HT1080 (cell line): ENCODE measurements around the gene AFTPH. TPM values are rescaled to one million over a fixed set of nuclear protein-coding genes. Genes with fewer than 3 reads are reported as not detected.
A peak's percentile ranks its signal among the peaks of the same experiment; 100 is the strongest.

Experiments used
- DNase-seq: peaks from one replicate; pipeline ENCODE4 v3.0.0-alpha.2; 2015; ENCODE audit warnings: low read depth
- polyA plus RNA-seq, 2 experiments: library from polyadenylated mRNA; depleted of rRNA; stranded (reverse); fragments of >200 nt; gene quantifications; 2 replicates each; pipeline ENCODE4 v1.2.3, GENCODE V29; 2015
- total RNA-seq: library from RNA; depleted of rRNA; stranded (reverse); fragments of >200 nt; shearing (Covaris generic); gene quantifications from 2 replicates; pipeline ENCODE4 v1.2.3, GENCODE V29; 2014; rRNA removed

The AFTPH gene
- total RNA-seq, result 12.8 and 15.4 TPM in 2 replicates
- 16.2 and 17.3 TPM in 2 replicates for polyA plus RNA-seq (2015; cell fraction: cytosol; rRNA removed)
- 14.7 and 15.2 TPM in 2 replicates for polyA plus RNA-seq (2015; cell fraction: nucleus; rRNA removed)

GRCh38 chr2:64523666-64524603 lies at the start of gene AFTPH:
Gene AFTPH (plus strand): TSS chr2:64524328. CDS start chr2:64551475, 27,147 bp downstream.
- DNase-seq, result peak; percentile 99

- no peak for DNase-seq
Observed at GRCh38 chr2:64474636-64475035, 49.5 kb upstream of the AFTPH start.

GRCh38 chr2:64477037-64477436 lies 47.1 kb upstream of the AFTPH start:
- DNase-seq, result no peak

- no peak for DNase-seq
Observed at GRCh38 chr2:64477979-64478378, 46.1 kb upstream of the AFTPH start.

GRCh38 chr2:64478502-64479230 lies 45.5 kb upstream of the AFTPH start:
- DNase-seq, result no peak

DNA sequence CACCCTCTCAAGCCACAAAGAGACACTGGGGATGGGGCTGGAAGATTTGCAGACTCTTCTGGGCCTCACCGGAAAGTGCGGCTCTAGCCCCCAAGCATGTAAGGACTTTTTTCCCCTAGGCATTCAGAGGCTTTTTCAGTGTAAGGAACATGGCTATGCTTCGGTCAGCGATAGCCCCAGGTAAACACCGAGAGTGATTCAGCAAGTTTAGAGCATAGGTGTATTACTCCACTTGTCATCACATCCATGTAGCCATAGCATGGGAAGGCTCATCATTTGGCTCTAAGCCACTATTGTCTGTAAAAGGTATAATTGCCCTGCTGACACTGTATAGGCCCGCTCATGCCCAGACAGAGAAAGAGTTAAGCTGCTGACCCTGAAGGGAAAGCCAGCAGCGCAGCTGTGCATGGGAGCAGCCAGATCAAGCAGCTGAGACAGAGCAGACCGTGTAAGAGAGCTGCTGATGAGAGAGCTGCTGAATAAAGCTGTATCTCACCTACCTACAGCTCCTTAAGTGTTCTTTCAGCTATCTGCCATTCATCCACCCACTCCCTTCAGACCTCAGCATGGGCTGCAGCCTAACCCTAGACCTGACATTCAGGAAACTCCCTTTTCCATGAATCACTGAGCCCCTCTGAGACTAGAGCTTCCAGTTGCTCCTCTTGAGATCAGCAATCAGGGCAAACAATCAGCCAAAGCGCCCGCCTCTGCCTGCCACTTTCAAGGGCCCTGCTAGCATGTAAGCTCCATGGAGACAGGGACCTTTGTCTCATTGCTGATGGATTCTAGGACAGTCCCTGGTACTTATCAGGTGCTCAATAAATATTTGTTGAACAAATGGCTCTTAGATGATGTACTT lies 44.6 kb upstream of the AFTPH start:
- DNase-seq, result no peak

DNA sequence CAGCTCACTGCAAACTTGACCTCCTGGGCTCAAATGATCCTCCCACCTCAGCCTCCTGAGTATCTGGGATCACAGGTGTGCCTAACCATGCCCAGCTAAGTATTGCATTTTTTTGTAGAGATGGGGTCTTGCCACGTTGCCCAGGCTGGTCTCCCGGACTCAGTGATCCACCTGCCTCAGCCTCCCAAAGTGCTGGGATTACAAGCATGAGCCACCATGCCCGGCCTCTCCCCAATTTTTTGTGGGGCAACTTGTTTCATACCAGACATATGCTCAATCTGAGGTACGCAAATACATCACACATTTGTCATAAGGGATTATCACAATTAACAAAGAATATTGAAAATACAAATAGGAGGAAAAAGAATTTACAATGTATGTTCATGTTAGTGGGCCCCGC lies 42.5 kb upstream of the AFTPH start:
- no peak for DNase-seq

DNA sequence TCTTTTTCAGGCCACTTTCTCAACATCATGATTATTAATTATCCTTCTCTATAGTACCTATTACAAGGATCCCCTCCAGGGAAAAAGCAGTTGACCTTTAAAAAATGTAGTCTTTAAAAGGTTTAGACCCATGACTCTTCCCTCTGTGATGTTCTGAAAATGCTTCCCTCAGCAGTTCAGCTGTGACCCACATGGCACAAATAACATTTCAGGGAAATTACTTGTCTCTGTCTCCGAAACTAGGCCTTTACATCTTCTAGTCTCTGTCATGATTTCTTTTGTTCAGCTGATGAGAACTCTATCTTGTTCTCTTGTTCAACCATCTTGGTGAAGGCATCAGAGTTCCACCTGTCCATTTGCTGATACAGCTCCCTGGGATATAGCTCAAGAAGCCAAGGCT lies 41.9 kb upstream of the AFTPH start:
- no peak for DNase-seq

GRCh38 chr2:64482765-64483504 lies 41.2 kb upstream of the AFTPH start:
- peak; percentile 70 for DNase-seq

DNA sequence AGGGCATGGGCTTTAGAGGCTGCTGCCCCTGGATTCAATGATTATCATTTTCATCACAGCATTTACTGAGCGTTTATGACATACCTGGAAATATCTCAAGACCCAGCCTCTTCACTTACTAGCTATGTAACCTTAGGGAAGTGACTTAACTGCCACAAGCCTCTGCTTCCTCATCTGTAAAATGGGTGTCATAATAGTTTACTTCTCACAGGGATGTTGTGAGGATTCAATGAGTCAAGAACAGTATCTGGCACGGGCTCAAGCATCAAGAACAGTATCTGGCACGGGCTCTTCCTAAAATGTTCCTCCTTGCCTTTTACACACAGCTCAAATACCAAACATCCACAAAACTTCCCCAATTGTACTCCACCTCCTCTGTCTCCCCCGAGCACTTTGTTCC lies 38.8 kb upstream of the AFTPH start:
- no peak for DNase-seq

DNA sequence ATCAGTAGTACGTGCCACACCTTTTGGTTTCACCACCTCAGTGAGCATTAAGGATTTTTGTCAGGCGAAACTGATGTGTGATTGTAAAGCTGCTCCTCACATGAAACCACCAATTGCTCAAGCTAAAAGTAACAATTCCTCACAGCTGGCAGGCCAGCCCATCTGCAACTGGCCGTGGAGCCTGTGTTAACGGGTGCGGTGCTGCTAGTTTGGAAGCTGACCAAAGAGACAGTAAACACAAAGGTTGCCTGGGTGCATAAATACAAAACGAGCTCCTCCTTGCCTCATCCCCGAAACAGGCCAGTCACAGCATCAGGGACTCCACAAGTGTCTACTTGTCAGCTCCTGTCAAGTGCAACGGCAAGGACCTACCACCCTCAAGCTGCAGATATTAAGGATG lies 38.2 kb upstream of the AFTPH start:
- DNase-seq, result no peak

GRCh38 chr2:64487256-64488049 lies 36.7 kb upstream of the AFTPH start:
- no peak for DNase-seq

DNA sequence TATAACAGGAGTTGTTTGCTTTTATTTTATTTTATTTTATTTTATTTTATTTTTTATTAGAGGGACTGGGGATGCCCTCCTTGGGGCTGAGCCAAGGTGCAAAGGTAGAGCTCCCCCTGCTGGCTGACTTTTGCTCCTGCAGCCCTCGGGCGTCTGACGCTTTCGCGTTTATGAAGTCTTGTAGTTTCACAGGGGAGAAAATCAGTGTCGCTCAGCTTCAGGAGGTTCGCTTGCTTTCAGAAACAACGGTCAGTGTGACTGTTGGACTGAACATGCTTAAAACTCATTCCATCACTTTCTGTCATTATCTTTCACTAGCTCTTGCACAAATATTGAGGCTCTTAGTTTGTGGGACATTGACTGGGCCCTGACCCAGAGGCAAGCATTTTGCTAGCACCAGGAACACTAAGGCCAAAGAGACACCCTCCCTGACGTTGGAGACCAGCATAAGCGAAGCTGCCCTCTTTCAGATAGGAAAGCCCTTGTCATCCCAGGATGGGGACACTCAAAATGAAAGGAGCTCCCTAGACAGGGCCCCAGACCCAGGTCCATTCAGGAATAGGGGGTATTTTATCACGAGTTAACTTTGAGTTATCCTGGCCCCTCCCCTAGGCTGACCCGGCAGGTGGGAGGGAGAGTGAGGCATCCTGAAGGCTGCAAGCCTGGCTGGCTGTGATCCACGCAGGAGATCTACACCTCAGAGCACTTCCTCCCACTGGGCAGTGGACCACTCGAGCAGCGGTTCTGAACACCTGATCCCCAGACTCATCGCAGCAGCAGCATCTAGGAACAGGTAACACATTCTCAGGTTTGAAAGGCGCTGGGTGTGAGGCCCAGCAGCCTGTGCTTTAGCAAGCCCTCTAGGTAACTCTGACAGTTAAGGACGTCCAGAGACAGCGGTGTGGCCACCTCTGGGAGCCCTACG lies 35.8 kb upstream of the AFTPH start:
- DNase-seq, result peak; percentile 44

DNA sequence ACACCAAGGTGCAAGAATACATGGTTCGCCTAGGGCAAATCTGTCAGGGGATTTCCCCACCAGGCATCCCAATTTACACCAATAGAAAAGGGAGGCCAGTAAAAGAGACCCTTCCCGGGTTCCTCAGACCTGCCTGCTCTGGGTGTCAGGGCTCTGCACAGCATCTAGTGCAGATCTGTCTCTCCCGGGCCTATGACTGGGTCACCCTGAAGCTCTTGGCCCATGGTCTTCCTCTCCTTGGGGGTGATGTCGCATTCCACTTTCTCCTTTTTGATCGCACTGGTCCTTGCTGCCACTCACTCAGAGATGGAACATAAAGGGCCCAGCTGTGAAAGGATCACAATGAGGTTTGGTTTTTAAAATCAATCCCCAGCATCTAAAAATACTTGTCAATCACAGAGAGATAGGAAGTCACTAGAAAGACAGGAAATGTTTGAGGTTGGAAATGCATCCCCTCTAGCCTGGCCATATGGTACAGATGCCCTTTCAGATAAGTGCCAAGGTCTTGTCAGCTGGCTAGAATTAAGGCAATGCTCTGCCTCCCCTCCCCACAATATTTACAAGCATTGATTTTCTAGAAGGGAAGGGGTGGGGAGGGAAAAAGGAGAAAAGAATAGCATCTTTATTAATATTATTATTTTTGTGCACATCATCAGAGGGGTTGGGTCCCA lies 34.9 kb upstream of the AFTPH start:
- no peak for DNase-seq

DNA sequence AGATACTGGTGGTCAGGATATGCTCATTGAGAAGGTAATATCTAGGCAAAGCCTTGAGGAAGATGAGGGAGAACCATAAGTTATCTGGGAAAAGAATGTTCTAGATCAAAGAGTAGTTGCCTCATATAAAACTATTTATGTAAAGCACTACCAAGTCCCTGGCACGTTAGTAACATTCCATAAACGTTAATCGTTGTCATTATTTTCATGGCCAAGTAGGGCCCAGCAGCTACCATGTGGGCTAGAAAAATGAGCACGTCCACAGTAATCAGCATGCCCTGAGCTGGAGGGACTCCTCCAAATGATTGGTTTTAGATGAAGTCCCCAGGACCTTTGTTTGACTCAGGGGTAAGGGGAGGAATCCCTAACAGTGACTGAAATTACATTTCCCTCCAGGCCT lies 32.7 kb upstream of the AFTPH start:
- no peak for DNase-seq

DNA sequence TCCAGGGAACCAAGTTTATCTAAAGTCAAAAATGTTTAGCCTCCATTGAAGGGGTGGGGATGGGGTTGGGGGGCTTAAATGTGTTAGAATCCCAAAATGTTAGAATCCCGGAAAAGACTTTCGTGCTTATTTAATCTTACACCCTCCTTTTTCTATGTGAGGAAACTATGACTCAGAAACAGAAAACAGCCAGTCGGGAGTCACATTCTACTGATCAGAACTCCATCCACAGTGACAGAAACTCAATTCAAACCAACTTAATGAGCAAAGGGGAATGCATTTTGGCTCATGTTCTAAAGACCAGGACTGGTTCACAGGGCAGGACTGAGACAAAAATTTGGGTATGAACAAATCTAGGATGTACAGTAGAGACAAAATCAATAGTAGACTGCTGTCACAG lies 31.9 kb upstream of the AFTPH start:
- DNase-seq, result no peak

GRCh38 chr2:64492821-64493220 lies 31.3 kb upstream of the AFTPH start:
- no peak for DNase-seq

GRCh38 chr2:64493788-64494187 lies 30.3 kb upstream of the AFTPH start:
- DNase-seq, result no peak
